WI38 (cell line): ENCODE results near the gene PSMB7.
A peak's percentile ranks its signal among the peaks of the same experiment; 100 is the strongest.

ENCODE experiments used
- H3K4me3 ChIP-seq: 2 replicates; pipeline ENCODE4 v1.5.1; 2011; ENCODE audit warnings: low read depth, mild to moderate bottlenecking, control low read depth, low read length
- TF ChIP-seq, protein P1 (sequence below): IDR thresholded peaks from 2 replicates; pipeline ENCODE4 v1.5.1; 2012; ENCODE audit warnings: low read depth, mild to moderate bottlenecking, control low read depth, low read length

Gene PSMB7

DNA sequence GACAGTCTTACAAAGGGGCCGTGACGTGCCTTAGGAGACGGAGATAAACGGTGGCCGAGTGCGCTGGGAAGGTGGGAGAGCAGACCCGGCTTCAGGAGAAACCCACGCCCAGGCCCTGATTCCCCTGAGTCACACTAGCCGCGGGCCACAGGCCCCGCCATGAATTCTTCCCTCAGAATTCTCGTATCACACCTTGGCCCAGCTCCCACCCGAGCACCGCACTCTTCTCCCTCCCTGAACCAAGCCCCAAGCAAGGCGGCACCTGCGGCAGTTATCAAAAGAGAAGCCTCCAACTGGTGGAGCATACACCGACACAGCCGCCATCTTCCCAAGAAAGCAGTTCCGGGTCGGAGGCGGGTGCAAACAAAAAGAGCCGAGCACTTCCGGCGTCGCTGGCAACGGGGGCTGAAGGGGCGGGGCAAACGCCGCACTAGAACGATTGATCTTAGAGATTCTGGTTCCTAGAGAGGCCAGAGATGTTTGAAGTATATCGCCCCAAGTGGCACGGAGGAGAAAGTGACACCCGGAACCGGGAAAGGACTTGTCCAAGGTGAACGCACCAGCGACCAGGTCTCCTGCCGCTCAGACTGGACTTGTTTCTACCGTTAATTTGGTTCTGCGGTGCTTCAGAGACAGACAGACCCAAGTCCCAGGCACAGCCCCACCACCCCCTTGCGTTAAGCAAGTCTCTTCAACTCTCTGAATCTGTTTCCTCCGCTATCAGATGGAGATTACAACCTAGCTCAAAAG is at the start of gene PSMB7:
Gene PSMB7 (minus strand): TSS at position 341 of the 750 bp plus-strand sequence. CDS start 17 bp downstream, at position 324.
- TF ChIP-seq, protein P1, sequence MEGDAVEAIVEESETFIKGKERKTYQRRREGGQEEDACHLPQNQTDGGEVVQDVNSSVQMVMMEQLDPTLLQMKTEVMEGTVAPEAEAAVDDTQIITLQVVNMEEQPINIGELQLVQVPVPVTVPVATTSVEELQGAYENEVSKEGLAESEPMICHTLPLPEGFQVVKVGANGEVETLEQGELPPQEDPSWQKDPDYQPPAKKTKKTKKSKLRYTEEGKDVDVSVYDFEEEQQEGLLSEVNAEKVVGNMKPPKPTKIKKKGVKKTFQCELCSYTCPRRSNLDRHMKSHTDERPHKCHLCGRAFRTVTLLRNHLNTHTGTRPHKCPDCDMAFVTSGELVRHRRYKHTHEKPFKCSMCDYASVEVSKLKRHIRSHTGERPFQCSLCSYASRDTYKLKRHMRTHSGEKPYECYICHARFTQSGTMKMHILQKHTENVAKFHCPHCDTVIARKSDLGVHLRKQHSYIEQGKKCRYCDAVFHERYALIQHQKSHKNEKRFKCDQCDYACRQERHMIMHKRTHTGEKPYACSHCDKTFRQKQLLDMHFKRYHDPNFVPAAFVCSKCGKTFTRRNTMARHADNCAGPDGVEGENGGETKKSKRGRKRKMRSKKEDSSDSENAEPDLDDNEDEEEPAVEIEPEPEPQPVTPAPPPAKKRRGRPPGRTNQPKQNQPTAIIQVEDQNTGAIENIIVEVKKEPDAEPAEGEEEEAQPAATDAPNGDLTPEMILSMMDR: peak; percentile 71
- peak within 1 kb of the TSS; percentile 98 for H3K4me3 ChIP-seq

DNA sequence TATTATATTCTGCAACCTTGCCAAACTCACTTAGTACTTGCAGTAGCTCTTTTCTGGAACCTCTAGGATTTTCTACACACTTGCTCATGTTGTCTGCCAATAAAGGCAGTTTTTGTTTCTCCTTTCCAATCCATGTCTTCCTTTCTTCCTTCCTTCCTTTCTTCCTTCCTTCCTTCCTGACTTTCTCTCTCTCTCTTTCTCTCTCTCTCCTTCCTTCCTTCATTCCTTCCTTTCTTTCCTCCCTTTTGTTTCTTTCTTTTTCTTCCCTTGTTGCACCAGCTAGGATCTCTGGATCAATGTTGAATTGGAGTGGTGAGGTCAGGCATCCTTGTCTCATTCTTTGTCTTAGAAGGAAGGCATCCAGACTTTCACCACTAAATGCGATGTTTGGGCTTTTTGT is 47.5 kb upstream of the PSMB7 start:
- no peak overlapping the region for H3K4me3 ChIP-seq
- TF ChIP-seq, protein P1: no peak

DNA sequence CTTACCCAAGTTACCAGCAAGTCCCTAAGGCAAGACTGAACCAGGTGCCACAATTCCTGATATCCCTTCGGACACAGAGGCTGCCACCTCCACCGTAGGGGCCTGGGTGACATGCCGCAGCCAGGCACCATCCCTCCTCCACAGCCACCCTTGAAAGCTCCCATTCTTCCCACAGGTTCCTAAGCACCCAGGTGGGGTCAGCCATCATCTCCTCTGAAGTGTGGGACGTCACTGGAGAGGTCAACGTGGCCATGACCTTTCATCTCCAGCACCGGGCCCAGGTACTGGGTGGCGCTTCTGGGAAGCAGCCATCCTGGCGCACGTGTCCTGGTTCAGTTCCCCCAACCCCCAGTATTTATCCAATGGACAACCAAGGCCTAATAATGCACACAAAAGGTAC is 43.2 kb upstream of the PSMB7 start:
- TF ChIP-seq, protein P1: no peak
- H3K4me3 ChIP-seq: no peak overlapping the region

DNA sequence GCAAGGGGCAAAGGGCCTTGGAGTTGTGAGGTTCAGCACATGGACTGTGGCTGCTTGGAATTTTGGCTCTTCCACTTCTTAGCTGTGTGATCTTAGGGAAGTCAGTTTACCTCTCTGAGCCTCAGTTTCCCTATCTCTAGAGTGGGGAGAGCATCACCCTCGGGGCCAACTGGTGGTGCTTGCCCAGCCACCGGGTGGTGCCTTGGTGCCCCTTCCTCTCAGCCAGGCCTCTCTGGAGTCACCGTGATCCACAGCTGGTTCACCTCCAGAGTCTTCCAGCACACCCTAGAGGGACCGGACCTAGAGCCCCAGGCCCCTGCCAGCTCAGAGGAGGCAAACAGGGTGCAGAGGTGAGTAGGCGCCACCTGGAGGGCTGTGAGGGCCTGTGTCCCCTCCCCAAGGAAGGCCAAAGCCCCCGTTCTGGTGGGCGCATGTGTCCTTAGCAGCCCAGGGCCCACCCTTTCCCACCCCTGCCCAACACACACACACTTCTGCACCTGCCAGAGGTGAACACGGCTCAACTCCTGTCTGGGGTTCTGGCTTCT is 42.7 kb upstream of the PSMB7 start:
- TF ChIP-seq, protein P1: no peak
- H3K4me3 ChIP-seq: no peak overlapping the region

DNA sequence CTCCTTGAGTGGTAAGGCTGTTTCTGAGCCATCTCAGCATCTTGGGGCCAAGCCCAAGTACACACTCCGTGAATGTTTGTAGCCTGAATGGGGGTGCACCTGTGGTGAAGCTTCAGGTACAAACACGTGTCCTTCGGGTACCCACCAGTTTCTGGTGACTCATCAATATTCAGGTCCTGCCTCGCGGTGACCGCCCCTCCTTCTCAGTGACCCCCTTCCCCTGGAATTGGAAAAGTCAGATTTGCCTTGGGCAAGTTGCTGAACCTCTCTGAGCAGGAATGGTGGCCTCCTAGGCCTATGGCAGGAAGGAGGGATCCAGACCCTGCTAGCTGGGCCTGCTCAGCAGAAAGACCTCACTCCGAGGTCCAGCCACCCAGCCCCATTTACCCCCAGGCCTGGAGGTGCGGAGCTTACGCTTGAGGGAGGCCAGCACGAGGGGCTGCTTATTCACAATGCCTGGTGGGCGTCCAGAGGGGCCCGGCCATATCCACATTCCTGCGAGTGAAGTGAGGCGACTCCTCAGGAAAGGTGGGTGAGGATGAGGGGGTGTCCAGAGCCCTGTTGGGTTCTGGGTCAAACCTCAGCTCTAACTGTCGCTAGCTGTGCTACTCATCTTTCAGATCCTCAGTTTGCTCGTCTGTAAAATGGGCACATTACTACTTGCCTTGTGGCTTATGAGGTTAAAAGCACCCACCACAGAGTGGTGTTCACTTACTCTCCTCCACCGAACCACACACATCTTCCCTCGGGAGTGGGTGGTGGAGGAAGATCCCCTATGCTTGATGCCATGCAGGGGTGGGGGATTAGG is 42.0 kb upstream of the PSMB7 start:
- TF ChIP-seq, protein P1: no peak
- H3K4me3 ChIP-seq: no peak overlapping the region

DNA sequence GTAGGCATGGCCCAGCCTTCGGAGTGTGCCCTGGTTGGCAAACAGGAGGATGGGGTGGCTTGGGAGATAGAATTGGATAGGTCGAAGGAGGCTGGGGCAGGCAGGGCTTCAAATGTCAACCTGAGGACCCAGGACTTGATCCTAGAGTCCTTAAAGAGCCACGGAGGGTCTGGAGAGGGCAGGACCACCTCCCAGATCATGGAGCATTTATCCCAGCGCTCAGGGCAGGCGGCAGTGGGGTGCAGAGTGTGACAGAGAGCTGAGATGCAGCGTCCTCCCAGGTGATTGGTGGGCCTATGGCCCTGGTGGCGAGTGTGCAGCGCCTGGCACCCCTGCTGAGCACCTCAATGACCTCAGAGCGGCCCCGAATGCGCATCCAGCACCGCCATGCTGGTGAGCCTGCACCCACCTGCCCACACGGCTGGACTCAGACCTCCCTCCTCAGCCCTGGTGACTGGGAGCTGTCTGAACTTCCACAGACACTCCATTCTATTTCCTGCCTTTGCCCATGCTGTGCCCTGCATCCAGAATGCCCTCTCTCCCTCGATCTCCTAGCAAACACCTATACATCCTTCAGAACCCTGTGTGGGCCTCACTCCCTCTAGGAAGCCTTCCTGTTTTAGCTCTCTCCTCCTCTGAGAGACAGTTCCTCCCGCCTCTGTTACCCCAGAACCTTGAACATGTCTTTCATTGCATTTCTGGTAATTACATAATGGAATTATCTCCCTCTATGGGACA is 41.3 kb upstream of the PSMB7 start:
- H3K4me3 ChIP-seq: no peak overlapping the region
- TF ChIP-seq, protein P1: no peak
